Measurements from ENCODE around the gene PRAC1. TPM values are rescaled to one million over a fixed set of nuclear protein-coding genes. Genes with fewer than 3 reads are reported as not detected.

Gene PRAC1
- total and polyA plus RNA-seq, 2 of the 8 experiments (the other 6 are each of a cell fraction or from before 2014, with no cell fraction given): not detected

GRCh38 chr17:48729335-48730239 is 7.3 kb upstream of the PRAC1 start:
- no peak overlapping the region for H2BK12ac ChIP-seq (ENCODE audit: low read depth, low read length)
- H4K91ac ChIP-seq (replicated peaks; ENCODE audit: insufficient read length, low read length): no peak overlapping the region
- no peak overlapping the region for H3K56ac ChIP-seq (replicated peaks; ENCODE audit: insufficient read length, low read depth, low read length)
- POLR2A ChIA-PET (ENCODE audit: partially characterized antibody): interaction anchor here (1.1 to 1.8 kb wide), 2 partner anchors 9 to 10 kb away, joined by 3 to 9 read pairs; no protein-coding TSS in a partner anchor
- H2BK20ac ChIP-seq (ENCODE audit: low read length): no peak overlapping the region
- 19% methylated on average over 18 of the region's 19 CpGs; no CpG with 5 or more reads in 1 of the 2 experiments for WGBS, 2 experiments (ENCODE audit: extremely low coverage in 1 of 2, insufficient coverage in 1 of 2, insufficient read length in 1 of 2, insufficient replicate concordance in 2 of 2, low coverage in 1 of 2, low lambda C conversion rate in 2 of 2, missing lambda C conversion rate in 1 of 2)
- peak overlapping the region; percentile 31 to 48; a peak in 2 of 4 replicates for H3K4me2 ChIP-seq (ENCODE audit: insufficient read depth in 1 of 2, low read depth in 2 of 2, low read length in 2 of 2)
- H4K8ac ChIP-seq (ENCODE audit: extremely low read depth, insufficient read depth, low read length): no peak overlapping the region
- peaks cover 91 to 100% (median 100%) of the 10 kb centered on the region in 4 experiments for H3K27me3 ChIP-seq (replicated peaks in 1 of 4; ENCODE audit: control insufficient read depth in 3 of 4, extremely low read depth in 1 of 4, insufficient read depth in 3 of 4, low read length in 3 of 4)
- no peak overlapping the region for H2BK5ac ChIP-seq (ENCODE audit: low read depth, low read length)
- H3K9me3 ChIP-seq (ENCODE audit: insufficient read depth in 2 of 2, low read depth in 1 of 2, low read length in 1 of 2): no peaks in the 10 kb centered on the region
- no peak overlapping the region for H3K18ac ChIP-seq (ENCODE audit: extremely low read depth, low read length)
- H3K9ac ChIP-seq (replicated peaks in 1 of 4; ENCODE audit: extremely low read depth in 1 of 4, low read depth in 3 of 4, low read length in 3 of 4): no peak overlapping the region
- no peak overlapping the region for H3K4ac ChIP-seq (replicated peaks; ENCODE audit: insufficient read length, low read depth, low read length)
- no peak overlapping the region for H3K23ac ChIP-seq (ENCODE audit: insufficient read length)
- H2AK5ac ChIP-seq (ENCODE audit: low read depth, low read length): no peak overlapping the region
- no peak overlapping the region for H2BK120ac ChIP-seq (replicated peaks; ENCODE audit: low read depth, low read length)
- no peak overlapping the region for H2BK15ac ChIP-seq (ENCODE audit: low read length)
- CTCF ChIA-PET (ENCODE audit: partially characterized antibody): interaction anchor here (0.9 to 13.5 kb wide), 6 partner anchors 9 to 149 kb away, joined by 3 to 147 read pairs (median 50); no protein-coding TSS in a partner anchor
- H3K14ac ChIP-seq (ENCODE audit: insufficient read length): no peak overlapping the region
- no peak for FAIRE-seq
- H4K5ac ChIP-seq (ENCODE audit: insufficient read length, low read depth, low read length): no peak overlapping the region
- no peak for DNase-seq (ENCODE audit: low read depth in 1 of 2, low spot score in 2 of 2)
- H3K4me3 ChIP-seq (ENCODE audit: extremely low read depth in 1 of 4, insufficient read depth in 2 of 4, low read depth in 3 of 4, low read length in 4 of 4): peak overlapping the region in 1 of 4 experiments; percentile 37; a peak in 2 of 8 replicates
- H3K79me1 ChIP-seq (ENCODE audit: low read depth, low read length): no peaks in the 10 kb centered on the region; the same call in 1 of the 2 replicates
- H3K79me2 ChIP-seq (ENCODE audit: control insufficient read depth in 1 of 2, insufficient read depth in 2 of 2, low read length in 2 of 2): no peaks in the 10 kb centered on the region
- no peaks in the 10 kb centered on the region for H3K23me2 ChIP-seq (ENCODE audit: low read depth, low read length)
- H3K4me1 ChIP-seq (replicated peaks in 1 of 4; ENCODE audit: control insufficient read depth in 3 of 4, insufficient read depth in 4 of 4, low read length in 3 of 4): peaks cover 0 to 9% (median 4%) of the 10 kb centered on the region in 4 experiments; a peak in 4 of 7 replicates
- peaks cover 18 to 35% of the 10 kb centered on the region in 2 experiments for H4K20me1 ChIP-seq (replicated peaks in 1 of 2; ENCODE audit: control insufficient read depth in 1 of 2, insufficient read depth in 2 of 2, low read length in 2 of 2)
- no peak overlapping the region for H3K27ac ChIP-seq (ENCODE audit: low read depth, low read length)
- no peak overlapping the region for H2AFZ ChIP-seq (ENCODE audit: low read length)
- H3K36me3 ChIP-seq (ENCODE audit: control insufficient read depth in 2 of 4, insufficient read depth in 4 of 4, low read length in 3 of 4): peaks cover 0 to 4% (median 0%) of the 10 kb centered on the region in 4 experiments; a peak in 1 of 8 replicates
- TF ChIP-seq CBX8 (IDR thresholded peaks at IDR 0.05; ENCODE audit: borderline replicate concordance, low read depth, low read length): peak; percentile 30; the same call in 1 of the 2 replicates
- no peak for TF ChIP-seq CHD1 (IDR thresholded peaks at IDR 0.05; ENCODE audit: low read depth, low read length)
- no peak for TF ChIP-seq TBP (IDR thresholded peaks at IDR 0.05; ENCODE audit: low read depth, low read length)
- no peak for TF ChIP-seq NRF1 (IDR thresholded peaks at IDR 0.05; ENCODE audit: low read depth, low read length)
- no peak for TF ChIP-seq HDAC2 (IDR thresholded peaks at IDR 0.05; ENCODE audit: borderline replicate concordance in 1 of 2, low read depth in 2 of 2, low read length in 2 of 2)
- peak; percentile 89 for TF ChIP-seq SUZ12 (IDR thresholded peaks at IDR 0.05; ENCODE audit: low read length)
- TF ChIP-seq POLR2A (IDR thresholded peaks at IDR 0.05; ENCODE audit: control extremely low read depth in 1 of 2, low read depth in 2 of 2, low read length in 2 of 2): no peak
- TF ChIP-seq CTCF (IDR thresholded peaks at IDR 0.05; ENCODE audit: control extremely low read depth in 1 of 3, insufficient read depth in 1 of 3, low read depth in 1 of 3, low read length in 3 of 3): no peak
